GM12891 (cell line): ENCODE measurements around the gene FRMD8.

Source experiments
- DNase-seq: peaks from one replicate; pipeline ENCODE4 v3.0.0; 2011; ENCODE audit warnings: low spot score; ENCODE audit not compliant: insufficient read length
- FAIRE-seq: peaks from 2 replicates; lab custom pipeline; 2011; peaks lifted over from hg19 to GRCh38; lab: Jason Lieb, UNC
- PAX5 ChIP-seq: IDR thresholded peaks from 2 replicates; pipeline ENCODE4 v1.6.1; 2011; ENCODE audit warnings: low read length, moderate library complexity, mild to moderate bottlenecking; ENCODE audit not compliant: insufficient read depth, severe bottlenecking
- POLR2A ChIP-seq: IDR thresholded peaks from 2 replicates; pipeline ENCODE4 v1.6.1; 2011; ENCODE audit warnings: low read depth, low read length, control low read depth
- POLR2AphosphoS5 ChIP-seq: IDR thresholded peaks from 2 replicates; pipeline ENCODE4 v1.6.1; 2011; ENCODE audit warnings: low read depth, low read length, control low read depth
- POU2F2 ChIP-seq: IDR thresholded peaks from 2 replicates; pipeline ENCODE4 v1.6.1; 2011; ENCODE audit warnings: low read depth, mild to moderate bottlenecking, control low read depth, low read length, moderate library complexity
- SPI1 ChIP-seq: IDR thresholded peaks from 2 replicates; pipeline ENCODE4 v1.6.1; 2011; ENCODE audit warnings: low read depth, low read length, control low read depth
- TAF1 ChIP-seq: IDR thresholded peaks from 2 replicates; pipeline ENCODE4 v1.6.1; 2011; ENCODE audit warnings: low read depth, low read length, control low read depth

FRMD8 gene

GRCh38 chr11:65434057-65434666 is 47.7 kb downstream of the FRMD8 start:
- TF ChIP-seq PAX5 (no peak), TAF1 (no peak), POLR2AphosphoS5 (no peak), POU2F2 (no peak), SPI1 (no peak), POLR2A (no peak)
- FAIRE-seq = peak; percentile 9
- DNase-seq = no peak

GRCh38 chr11:65434667-65435410 is 48.4 kb downstream of the FRMD8 start:
- no peak for FAIRE-seq
- no peak for TF ChIP-seq POU2F2
- TF ChIP-seq POLR2AphosphoS5 = no peak
- DNase-seq = no peak

- TF ChIP-seq SPI1 (no peak), POLR2AphosphoS5 (no peak), POU2F2 (no peak), TAF1 (no peak), PAX5 (no peak), POLR2A (no peak)
- FAIRE-seq = no peak
- no peak for DNase-seq
Observed at GRCh38 chr11:65435411-65435931, 49.0 kb downstream of the FRMD8 start.

GRCh38 chr11:65435981-65436411 is 49.6 kb downstream of the FRMD8 start:
- FAIRE-seq (no peak), DNase-seq (no peak)
- TF ChIP-seq TAF1 (no peak), PAX5 (no peak)

- DNase-seq = no peak
- no peak for TF ChIP-seq POLR2A
- no peak for TF ChIP-seq POU2F2
- TF ChIP-seq SPI1 = no peak
- TF ChIP-seq POLR2AphosphoS5 = no peak
- no peak for TF ChIP-seq TAF1
- no peak for TF ChIP-seq PAX5
- FAIRE-seq = no peak
Observed at GRCh38 chr11:65436412-65437032, 50.1 kb downstream of the FRMD8 start.

- DNase-seq (no peak), FAIRE-seq (no peak)
- TF ChIP-seq PAX5 = no peak
- no peak for TF ChIP-seq POU2F2
- no peak for TF ChIP-seq SPI1
- no peak for TF ChIP-seq POLR2AphosphoS5
- TF ChIP-seq TAF1 = no peak
- TF ChIP-seq POLR2A = no peak
Observed at GRCh38 chr11:65437436-65438227, 51.2 kb downstream of the FRMD8 start.

GRCh38 chr11:65438257-65439151 is 52.1 kb downstream of the FRMD8 start:
- FAIRE-seq = no peak
- no peak for DNase-seq
- TF ChIP-seq POU2F2 (no peak), POLR2AphosphoS5 (no peak), POLR2A (no peak), PAX5 (no peak), TAF1 (no peak), SPI1 (no peak)
